Effector CD8-positive, alpha-beta T cell (primary cell): ENCODE results near the gene DAO.
"Not testable (repeated sequence)": the region's sequence is repeated elsewhere in the genome, so short reads cannot be mapped to it uniquely, and the experiment has no call there.

Experiments used
- DNase-seq: peaks from one replicate; lab custom pipeline; 2025; lab: John Stamatoyannopoulos, UW

DAO gene

DNA sequence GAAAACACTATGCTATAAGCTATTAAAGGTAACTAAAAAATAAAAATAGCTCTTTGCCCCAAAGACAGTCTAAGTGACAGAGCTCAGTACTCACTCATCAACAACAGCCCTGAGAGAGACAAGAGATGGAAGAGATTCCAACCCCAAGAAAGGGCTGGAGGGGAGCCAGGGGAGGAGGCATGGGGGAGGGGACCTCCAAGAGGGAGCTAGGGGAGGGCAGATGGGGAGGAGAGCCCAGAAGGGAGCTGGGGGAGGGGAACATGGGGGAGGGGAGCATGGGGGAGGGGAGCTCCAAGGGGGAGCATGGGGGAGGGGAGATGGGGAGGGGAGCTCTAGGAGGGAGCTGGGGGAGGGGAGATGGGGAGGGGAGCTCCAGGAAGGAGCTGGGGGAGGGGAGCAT is 30.2 kb upstream of the DAO start:
- no peak for DNase-seq

DNA sequence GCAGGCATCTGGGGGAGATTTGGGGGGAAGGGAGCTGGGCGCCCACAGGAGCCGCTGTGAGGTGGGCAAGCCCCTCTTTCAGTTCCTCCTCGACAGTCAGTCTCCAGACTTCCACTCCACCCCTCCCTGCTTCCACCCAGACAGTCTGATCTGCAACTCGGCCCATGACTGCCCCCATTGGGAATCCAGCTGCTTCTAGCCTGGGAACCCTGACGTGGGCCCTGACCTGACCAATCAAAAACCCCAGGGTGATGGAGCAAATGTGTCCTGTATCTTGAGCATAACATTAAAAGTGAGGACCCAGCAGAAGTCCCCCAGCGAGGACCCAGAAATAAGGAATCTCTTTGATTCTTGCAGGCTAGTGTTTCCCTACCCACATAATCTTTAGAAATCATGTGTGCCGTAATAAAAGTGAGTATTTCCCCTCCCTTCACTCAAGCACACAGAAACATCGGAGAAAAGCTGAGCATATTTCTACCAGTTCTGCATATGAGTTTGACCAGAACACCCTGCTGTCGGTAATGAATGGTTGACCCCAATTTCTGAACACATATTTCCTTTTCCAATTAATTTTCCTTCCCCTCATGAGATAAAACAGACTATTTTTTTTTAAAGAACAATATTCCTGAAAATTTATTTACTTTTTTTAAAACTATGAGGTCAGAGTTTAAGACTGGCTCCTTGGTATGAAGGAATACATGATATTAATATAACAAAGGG is 28.9 kb upstream of the DAO start:
- DNase-seq = no peak

DNA sequence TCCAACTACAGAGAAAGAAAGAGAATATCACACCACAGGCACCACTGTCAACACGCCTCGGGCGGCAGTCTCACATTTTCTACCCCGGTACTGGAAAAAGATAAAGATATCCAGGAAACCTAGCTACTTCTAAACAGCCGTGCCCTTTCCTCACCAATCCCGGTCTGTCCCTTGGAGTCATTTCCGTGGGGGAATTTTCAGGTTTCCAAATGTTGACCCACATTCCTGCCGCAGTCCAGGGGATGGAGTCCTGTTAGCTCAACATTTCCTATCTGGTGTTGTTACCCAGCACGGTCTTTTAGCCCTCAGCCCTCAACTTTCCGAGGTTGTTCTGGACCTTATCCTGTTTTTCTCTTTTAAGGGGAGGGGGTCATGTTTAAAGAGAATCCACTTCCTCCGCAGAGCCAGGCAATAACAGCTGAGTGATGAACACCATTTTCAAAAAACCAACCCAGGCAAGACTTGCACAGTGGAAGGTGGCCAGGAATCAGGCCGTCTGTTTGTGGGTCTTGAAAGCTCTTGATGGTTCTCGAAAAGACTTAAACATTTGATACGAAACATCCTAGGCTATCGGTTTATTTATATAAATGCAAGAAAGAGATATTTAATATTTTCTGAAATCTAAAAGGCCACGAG is 27.1 kb upstream of the DAO start:
- DNase-seq = no peak

DNA sequence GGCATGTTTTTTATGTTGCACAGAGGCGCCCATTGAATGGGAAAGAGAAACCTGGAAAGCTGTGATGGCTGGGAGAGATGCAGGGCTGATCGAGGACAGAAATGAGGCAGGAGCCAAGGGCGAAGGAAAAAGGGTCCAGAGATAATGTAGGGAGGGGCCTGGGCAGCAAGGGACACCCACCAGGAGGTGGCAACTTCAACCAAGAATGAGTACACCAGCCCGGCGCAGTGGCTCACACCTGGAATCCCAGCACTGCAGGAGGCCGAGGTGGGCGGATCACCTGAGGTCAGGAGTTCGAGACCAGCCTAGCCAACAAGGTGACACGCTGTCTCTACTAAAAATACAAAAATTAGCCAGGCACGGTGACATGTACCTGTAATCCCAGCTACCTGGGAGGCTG is 26.5 kb upstream of the DAO start:
- no peak for DNase-seq

- DNase-seq = no peak
These were observed 25.9 kb upstream of the DAO start for GRCh38 chr12:108853981-108854446.

DNA sequence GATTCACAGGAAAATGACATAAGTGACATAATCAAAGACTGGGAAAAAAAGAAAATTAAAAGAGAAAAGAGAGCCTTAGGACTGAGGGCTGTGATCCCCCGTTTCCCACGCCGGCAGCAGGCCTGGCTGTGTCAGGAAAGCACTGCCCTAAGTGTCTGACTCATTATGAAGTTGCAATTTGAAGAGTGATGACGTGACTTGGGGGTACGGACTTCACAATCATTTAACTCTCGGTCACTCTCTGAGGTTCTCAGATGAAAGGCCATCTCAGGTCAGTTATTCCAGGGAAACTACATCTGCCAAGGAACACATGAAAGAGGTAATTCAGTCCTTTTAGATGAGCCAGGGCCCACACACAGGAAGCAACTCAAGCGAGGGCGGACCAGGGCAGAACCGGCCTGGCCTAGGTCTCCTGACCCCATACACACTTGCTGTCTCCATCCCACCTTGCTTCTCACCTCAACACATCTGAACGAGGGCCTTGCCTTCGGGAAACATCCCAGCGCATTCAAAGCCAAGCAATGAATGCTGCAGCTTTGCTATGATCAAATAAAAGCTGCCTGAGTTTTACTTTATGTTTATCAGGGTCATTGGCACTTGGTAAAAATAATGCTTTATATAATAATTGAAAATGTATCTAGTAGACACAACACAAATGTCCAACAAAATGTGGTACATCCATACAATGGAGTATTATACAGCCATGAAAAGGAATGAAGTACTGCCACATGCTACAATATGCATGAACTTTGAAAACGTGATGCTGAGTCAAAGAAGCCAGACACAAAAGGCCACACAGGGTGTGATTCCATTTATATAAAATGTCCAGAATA is 25.2 kb upstream of the DAO start:
- DNase-seq = no peak

GRCh38 chr12:108855284-108856169 is 24.4 kb upstream of the DAO start:
- no peak for DNase-seq

GRCh38 chr12:108856170-108856427 is 23.8 kb upstream of the DAO start:
- DNase-seq = no peak

GRCh38 chr12:108856428-108857157 is 23.3 kb upstream of the DAO start:
- peak; percentile 35 for DNase-seq

DNA sequence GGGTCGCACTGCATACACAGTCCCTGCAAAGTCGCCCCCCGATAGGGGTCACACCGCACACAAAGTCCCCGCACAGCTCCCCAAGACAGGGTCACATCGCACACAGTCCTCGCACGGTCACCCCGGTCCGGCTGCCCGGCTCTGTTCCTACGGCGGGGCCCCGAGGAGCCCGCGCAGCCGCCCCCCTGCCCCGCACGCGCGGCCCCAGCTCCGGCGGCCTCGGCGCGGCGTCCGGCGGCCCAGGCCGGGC is 22.8 kb upstream of the DAO start:
- no peak for DNase-seq

DNA sequence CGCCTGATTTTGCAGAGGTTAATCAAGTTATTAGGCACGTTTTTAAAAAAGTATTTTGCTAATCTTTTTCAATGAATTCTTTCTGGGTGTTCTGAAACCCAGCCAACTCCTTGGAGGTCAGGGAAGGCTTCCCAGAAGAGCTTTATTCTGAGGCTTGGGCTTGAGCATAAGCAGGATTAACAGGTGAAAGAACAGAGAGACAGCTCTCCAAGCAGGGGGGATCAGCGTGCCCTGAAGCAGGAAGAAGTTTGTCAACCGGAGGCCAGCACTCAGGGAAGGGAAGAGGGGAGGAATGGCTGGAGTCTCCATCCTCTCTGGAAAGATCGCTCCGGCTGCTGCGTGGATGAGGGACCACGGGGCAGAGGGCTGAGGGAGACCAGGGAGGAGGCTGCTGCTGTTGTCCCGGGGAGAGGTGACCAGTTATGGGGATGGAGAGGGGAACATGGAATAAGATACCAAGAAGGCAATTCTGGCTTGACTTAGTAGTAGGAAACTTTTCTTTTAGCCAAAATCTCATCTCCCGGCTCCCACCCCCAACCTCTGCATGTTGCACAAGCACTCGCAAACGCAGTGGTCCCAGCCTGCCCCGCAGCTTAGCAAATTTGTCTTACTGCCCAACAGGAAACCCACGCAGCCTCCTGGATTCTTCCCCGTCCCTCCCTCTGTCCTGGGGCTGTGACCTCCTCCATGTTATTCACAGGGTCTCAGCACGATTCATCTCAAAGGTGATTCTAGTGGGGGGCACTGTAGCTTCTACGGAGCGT is 21.4 kb upstream of the DAO start:
- no peak for DNase-seq

- not testable (repeated sequence) for DNase-seq
These were observed 20.6 kb upstream of the DAO start for GRCh38 chr12:108859141-108859922.

DNA sequence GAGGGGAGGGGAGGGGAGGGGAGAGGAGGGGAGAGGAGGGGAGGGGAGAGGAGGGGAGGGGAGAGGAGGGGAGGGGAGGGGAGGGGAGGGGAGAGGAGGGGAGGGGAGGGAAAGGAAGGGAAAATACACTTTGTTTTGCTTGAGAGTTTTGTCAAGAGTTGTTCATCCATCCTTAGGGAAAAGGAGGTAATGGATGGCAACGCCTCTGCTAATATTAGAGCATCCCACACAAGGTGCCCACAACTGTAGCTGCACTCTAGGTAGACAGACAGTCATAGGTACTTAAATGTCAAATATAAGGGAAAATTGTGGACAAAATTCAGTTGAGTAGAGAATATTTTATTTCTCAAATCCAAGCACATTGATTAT is 20.0 kb upstream of the DAO start:
- no peak for DNase-seq

DNA sequence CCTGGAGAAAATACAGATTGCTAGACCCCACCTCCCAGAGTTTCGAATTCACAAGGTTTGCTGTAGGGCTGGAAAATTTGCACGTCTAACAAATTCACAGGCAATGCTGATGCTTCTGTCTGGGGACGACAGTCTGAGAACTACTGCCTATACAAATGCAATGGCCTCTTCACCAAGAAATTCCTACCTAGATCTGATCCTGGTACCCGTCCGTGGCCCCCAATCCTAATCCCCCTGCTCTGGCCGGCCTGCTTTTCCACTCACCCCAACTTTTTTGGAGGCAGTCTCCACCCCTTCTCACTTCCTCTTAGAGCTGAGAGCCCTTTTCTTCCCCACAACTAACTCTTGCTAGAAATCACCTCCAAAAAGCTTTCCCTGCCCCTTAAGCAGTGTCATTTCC is 19.4 kb upstream of the DAO start:
- no peak for DNase-seq

GRCh38 chr12:108861878-108862587 is 17.9 kb upstream of the DAO start:
- DNase-seq = no peak

- no peak for DNase-seq
These were observed 17.3 kb upstream of the DAO start for GRCh38 chr12:108862588-108862959.

GRCh38 chr12:108865169-108865568 is 14.7 kb upstream of the DAO start:
- DNase-seq = no peak

GRCh38 chr12:108866083-108866482 is 13.8 kb upstream of the DAO start:
- not testable (repeated sequence) for DNase-seq

DNA sequence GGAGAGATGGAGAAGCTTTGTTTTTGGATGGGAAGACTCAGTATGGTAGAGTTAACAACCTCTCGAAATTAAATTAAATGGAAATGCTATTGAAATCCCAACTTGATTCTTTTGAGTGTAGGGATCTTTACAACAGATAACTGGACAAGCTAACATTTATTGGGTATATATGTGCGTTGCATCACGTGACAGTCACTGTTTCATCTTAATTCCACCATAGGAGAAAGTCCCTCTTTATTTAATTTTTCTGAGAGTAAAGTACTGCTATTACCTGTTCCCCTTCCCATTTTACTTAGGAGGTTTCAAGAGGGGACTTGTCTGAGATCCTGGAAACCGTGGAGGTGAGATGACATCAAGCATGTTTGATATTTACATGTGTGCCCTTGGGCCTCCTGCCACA is 11.1 kb upstream of the DAO start:
- no peak for DNase-seq

DNA sequence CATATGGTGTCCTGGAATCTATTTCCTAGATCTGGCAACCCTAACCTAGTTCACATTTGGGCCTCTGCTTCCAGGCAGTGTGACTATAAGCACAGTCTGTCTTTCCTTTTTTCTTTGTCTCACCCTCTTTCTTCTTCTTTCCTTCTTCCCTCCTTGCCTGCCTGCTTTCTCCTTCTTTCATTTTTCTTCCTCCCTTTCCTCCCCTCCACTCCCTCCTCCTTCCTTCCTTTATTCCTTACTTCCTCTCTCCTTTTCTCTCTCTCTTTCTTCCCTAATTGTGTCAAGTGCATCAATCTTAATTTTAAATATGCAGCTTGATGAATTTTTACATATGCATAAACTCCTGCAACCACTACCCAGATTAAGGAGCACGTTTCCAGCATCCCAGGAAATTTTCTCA is 4.6 kb upstream of the DAO start:
- DNase-seq = no peak
